Measurements from ENCODE around the gene TFDP2. TPM values are rescaled to one million over a fixed set of nuclear protein-coding genes. Genes with fewer than 3 reads are reported as not detected.

Gene TFDP2
- total RNA-seq, 1 experiment from 2014 or later: 48.2 TPM

DNA sequence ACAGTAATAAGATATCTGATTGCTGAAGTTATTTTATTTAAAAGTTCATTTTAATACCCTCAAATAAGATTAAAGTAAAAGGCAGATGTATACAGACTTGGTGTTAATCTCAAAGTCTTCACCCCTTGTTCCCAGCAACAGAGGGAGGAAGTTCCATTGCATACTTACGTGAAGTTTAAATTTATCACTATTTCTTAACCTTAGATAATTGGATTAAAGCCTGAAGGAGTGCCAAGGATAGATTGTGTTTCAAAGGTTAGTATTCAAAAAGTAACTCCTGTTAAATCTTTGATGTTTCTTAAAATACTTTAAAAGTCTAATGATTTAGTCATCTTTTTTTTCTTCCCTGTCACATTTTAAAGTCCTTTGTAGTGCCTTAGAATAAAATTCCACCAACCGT is 233.6 kb downstream of the TFDP2 start:
- no TSS peak for BruUV-seq (replicated peaks)
- Histone ChIP-seq H3K27ac (no peak overlapping the region), H3K4me2 (no peak overlapping the region), H2AFZ (no peak overlapping the region), H3K79me2 (ENCODE audit: low read depth) (no peaks in the 10 kb centered on the region), H3K36me3 (ENCODE audit: low read depth) (peaks cover 6% of the 10 kb centered on the region; the same call in 1 of the 2 replicates), H3F3A (ENCODE audit: insufficient read depth, low read depth) (no peaks in the 10 kb centered on the region; the same call in 1 of the 2 replicates), H3K27me3 (ENCODE audit: insufficient read depth, low read depth) (no peaks in the 10 kb centered on the region), H4K20me1 (ENCODE audit: insufficient read depth) (no peaks in the 10 kb centered on the region), H3K4me1 (replicated peaks; ENCODE audit: insufficient read depth) (no peaks in the 10 kb centered on the region), H3K9me3 (ENCODE audit: insufficient read depth, low read depth) (no peaks in the 10 kb centered on the region), H3K9me2 (ENCODE audit: insufficient read depth) (no peaks in the 10 kb centered on the region), H3K4me3 (no peak overlapping the region)
- ChIA-PET CTCF (no interaction called here), POLR2A (ENCODE audit: unreplicated experiment) (no interaction called here)
- no peak for DNase-seq
- intact Hi-C loops (cut with micrococcal nuclease; ENCODE audit: unreplicated experiment): loop anchor here (10.0 kb wide), 1 partner anchor 601 kb away; no protein-coding TSS in a partner anchor
- TF ChIP-seq CTCF (conservative IDR thresholded peaks at IDR 0.05) (no peak), EZH2 (IDR thresholded peaks at IDR 0.05; ENCODE audit: low read depth) (no peak)

DNA sequence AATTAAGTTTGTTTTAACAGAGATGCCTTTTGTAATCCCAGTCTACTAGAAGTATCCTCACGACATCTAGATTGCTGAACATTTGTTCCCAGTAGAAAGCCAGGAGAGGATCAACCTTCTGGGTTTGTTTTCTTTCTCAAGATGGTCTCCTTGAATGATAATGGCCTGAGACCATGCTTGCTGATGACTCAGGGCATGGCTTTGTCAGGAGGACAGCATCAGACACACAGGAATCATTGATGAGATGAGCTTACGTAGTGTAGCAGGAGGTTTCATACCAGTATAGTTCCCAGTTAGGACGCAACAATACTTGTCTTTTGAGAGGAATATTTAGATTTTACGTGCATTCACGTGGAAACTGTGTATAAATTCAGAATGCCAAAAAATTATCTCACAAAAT is 234.3 kb downstream of the TFDP2 start:
- no peak for TF ChIP-seq CTCF (conservative IDR thresholded peaks at IDR 0.05)
- no peak for TF ChIP-seq EZH2 (IDR thresholded peaks at IDR 0.05; ENCODE audit: low read depth)
- Histone ChIP-seq H2AFZ (no peak overlapping the region), H3K36me3 (ENCODE audit: low read depth) (peaks cover 6% of the 10 kb centered on the region; the same call in 1 of the 2 replicates), H4K20me1 (ENCODE audit: insufficient read depth) (no peaks in the 10 kb centered on the region), H3K4me2 (no peak overlapping the region), H3K4me3 (no peak overlapping the region), H3K9me2 (ENCODE audit: insufficient read depth) (no peaks in the 10 kb centered on the region), H3F3A (ENCODE audit: insufficient read depth, low read depth) (no peaks in the 10 kb centered on the region; the same call in 1 of the 2 replicates), H3K79me2 (ENCODE audit: low read depth) (no peaks in the 10 kb centered on the region), H3K9me3 (ENCODE audit: insufficient read depth, low read depth) (no peaks in the 10 kb centered on the region), H3K27ac (no peak overlapping the region), H3K4me1 (replicated peaks; ENCODE audit: insufficient read depth) (no peaks in the 10 kb centered on the region), H3K27me3 (ENCODE audit: insufficient read depth, low read depth) (no peaks in the 10 kb centered on the region)
- no peak for DNase-seq
- intact Hi-C loops (cut with micrococcal nuclease; ENCODE audit: unreplicated experiment): loop anchor here (10.0 kb wide), 1 partner anchor 600 kb away; no protein-coding TSS in a partner anchor
- POLR2A ChIA-PET (ENCODE audit: unreplicated experiment): no interaction called here
- CTCF ChIA-PET: no interaction called here
- BruUV-seq (replicated peaks): no TSS peak

DNA sequence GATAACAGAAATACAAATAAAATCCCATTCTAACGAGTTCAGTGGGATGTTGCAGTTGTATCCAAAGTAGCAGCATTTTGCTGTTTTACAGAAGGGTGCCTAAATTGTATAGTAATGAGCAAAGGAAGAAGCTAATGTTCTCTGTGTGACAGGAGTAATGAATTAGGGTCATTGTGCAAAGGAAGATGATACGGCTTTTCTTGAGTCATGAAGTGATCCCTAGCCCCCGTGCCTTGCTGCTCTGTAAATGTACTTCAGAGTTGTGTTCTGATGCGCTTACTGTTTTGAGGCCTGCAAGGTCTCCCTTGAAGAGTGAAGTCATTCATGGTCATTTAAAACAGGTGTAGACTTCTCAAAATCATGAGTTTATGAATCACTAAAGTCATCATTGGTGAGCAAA is 235.0 kb downstream of the TFDP2 start:
- no peak overlapping the region for H2AFZ ChIP-seq
- peaks cover 6% of the 10 kb centered on the region; the same call in 1 of the 2 replicates for H3K36me3 ChIP-seq (ENCODE audit: low read depth)
- no peaks in the 10 kb centered on the region for H3K4me1 ChIP-seq (replicated peaks; ENCODE audit: insufficient read depth)
- intact Hi-C loops (cut with micrococcal nuclease; ENCODE audit: unreplicated experiment): loop anchor here (10.0 kb wide), 1 partner anchor 600 kb away; no protein-coding TSS in a partner anchor
- no peaks in the 10 kb centered on the region for H3K9me3 ChIP-seq (ENCODE audit: insufficient read depth, low read depth)
- H3K4me3 ChIP-seq: no peak overlapping the region
- H3K4me2 ChIP-seq: no peak overlapping the region
- H3K79me2 ChIP-seq (ENCODE audit: low read depth): no peaks in the 10 kb centered on the region
- no peaks in the 10 kb centered on the region for H4K20me1 ChIP-seq (ENCODE audit: insufficient read depth)
- H3K27me3 ChIP-seq (ENCODE audit: insufficient read depth, low read depth): no peaks in the 10 kb centered on the region
- TF ChIP-seq CTCF (conservative IDR thresholded peaks at IDR 0.05): no peak
- no peak for TF ChIP-seq EZH2 (IDR thresholded peaks at IDR 0.05; ENCODE audit: low read depth)
- BruUV-seq (replicated peaks): no TSS peak
- DNase-seq: no peak
- POLR2A ChIA-PET (ENCODE audit: unreplicated experiment): interaction anchor here (0.7 kb wide), 1 partner anchor 36 kb away, joined by 6 read pairs; no protein-coding TSS in a partner anchor
- H3K27ac ChIP-seq: no peak overlapping the region
- CTCF ChIA-PET: no interaction called here
- H3K9me2 ChIP-seq (ENCODE audit: insufficient read depth): no peaks in the 10 kb centered on the region
- H3F3A ChIP-seq (ENCODE audit: insufficient read depth, low read depth): no peaks in the 10 kb centered on the region; the same call in 1 of the 2 replicates
